ENCODE measurements around the gene BTBD7. TPM values are rescaled to one million over a fixed set of nuclear protein-coding genes. Genes with fewer than 3 reads are reported as not detected.

The BTBD7 gene
- total and polyA plus RNA-seq, 2 of the 4 experiments (the other 2 are of a cell fraction), result 11.9 to 30.5 TPM

DNA sequence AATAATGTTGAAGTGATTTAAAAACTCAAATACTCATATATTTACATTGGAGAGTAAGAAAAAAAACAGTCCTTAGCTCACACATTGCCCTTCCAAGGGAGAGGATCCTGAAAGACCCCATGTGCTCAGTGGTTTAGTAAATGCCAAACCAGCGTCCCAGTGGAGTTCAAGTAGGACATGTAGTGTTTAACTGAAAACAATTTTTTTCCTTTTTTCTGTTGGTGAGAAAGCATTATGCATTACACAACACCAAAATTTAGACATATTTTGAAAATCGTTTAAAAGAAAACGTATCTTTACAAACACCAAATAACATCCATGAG lies 92.2 kb downstream of the BTBD7 start:
- DNase-seq, result no peak
- H2BK120ac ChIP-seq (ENCODE audit: low read depth, low read length), result peak overlapping the region; percentile 61; the same call in 1 of the 2 replicates
- H2BK5ac ChIP-seq (ENCODE audit: low read depth, low read length, poor library complexity, severe bottlenecking), result peak overlapping the region; percentile 78
- no peak overlapping the region for H2AFZ ChIP-seq (replicated peaks; ENCODE audit: low read length, poor library complexity)
- no peaks in the 10 kb centered on the region for H3K9me3 ChIP-seq (ENCODE audit: control insufficient read depth, insufficient read depth, low read length)
- WGBS, 2 experiments (ENCODE audit: extremely low coverage in 2 of 2, insufficient read length in 1 of 2), result 83% methylated on average over 2 of the region's 3 CpGs; no CpG with 5 or more reads in 1 of the 2 experiments
- in situ Hi-C loops (cut with MboI; ENCODE audit: low sequenced_read_pairs) (no loop called here), intact Hi-C loops (cut with micrococcal nuclease) (loop anchor here (1.0 kb wide), 1 partner anchor 92 kb away; no protein-coding TSS in a partner anchor), dilution Hi-C loops (cut with HindIII; ENCODE audit: low sequenced_read_pairs, unreplicated experiment) (no loop called here)
- H3K4me2 ChIP-seq (ENCODE audit: low read depth, low read length), result peak overlapping the region; percentile 78
- no peak overlapping the region for H2AK5ac ChIP-seq (ENCODE audit: low read depth, low read length)
- no peak overlapping the region for H3K4me3 ChIP-seq (ENCODE audit: insufficient read depth, low read depth, low read length)
- H3K27me3 ChIP-seq (ENCODE audit: control insufficient read depth, insufficient read depth, low read length), result no peaks in the 10 kb centered on the region
- 0 out of 2 replicates have a peak overlapping the region, but pooled peaks have one; percentile 60 for H3K23ac ChIP-seq (ENCODE audit: low read depth, low read length)
- H4K8ac ChIP-seq (ENCODE audit: low read depth in 2 of 2, low read length in 2 of 2), result peak overlapping the region; percentile 34 to 42; a peak in 2 of 4 replicates
- H3K36me3 ChIP-seq (ENCODE audit: control insufficient read depth, insufficient read depth, low read length), result peaks cover 25% of the 10 kb centered on the region
- H3K56ac ChIP-seq (ENCODE audit: extremely low read depth, insufficient read depth, low read length), result peak overlapping the region; percentile 52; the same call in 1 of the 2 replicates
- H3K14ac ChIP-seq (replicated peaks; ENCODE audit: low read depth, low read length), result peak overlapping the region; percentile 85; the same call in 1 of the 2 replicates
- peak overlapping the region; percentile 60; the same call in 1 of the 2 replicates for H3K18ac ChIP-seq (ENCODE audit: low read depth, low read length)
- H4K20me1 ChIP-seq (ENCODE audit: insufficient read depth, low read length), result peaks cover 5% of the 10 kb centered on the region; the same call in 1 of the 2 replicates
- no peak overlapping the region for H2BK20ac ChIP-seq (ENCODE audit: low read depth, low read length)
- peak overlapping the region; percentile 75 for H2AK9ac ChIP-seq (replicated peaks; ENCODE audit: low read depth, low read length, poor library complexity)
- H3K9ac ChIP-seq (ENCODE audit: low read depth, low read length), result peak overlapping the region; percentile 23; the same call in 1 of the 2 replicates
- peak overlapping the region; percentile 77; the same call in 1 of the 2 replicates for H3K4ac ChIP-seq (ENCODE audit: low read depth, low read length)
- H3K4me1 ChIP-seq (ENCODE audit: control insufficient read depth, insufficient read depth, low read length), result peaks cover 18% of the 10 kb centered on the region
- TF ChIP-seq, protein P1, sequence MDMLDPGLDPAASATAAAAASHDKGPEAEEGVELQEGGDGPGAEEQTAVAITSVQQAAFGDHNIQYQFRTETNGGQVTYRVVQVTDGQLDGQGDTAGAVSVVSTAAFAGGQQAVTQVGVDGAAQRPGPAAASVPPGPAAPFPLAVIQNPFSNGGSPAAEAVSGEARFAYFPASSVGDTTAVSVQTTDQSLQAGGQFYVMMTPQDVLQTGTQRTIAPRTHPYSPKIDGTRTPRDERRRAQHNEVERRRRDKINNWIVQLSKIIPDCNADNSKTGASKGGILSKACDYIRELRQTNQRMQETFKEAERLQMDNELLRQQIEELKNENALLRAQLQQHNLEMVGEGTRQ (IDR thresholded peaks at IDR 0.05; ENCODE audit: low read depth, low read length), result no peak
- no peak for TF ChIP-seq MXI1 (IDR thresholded peaks at IDR 0.05; ENCODE audit: borderline replicate concordance, low read depth, low read length)
- TF ChIP-seq, protein P2, sequence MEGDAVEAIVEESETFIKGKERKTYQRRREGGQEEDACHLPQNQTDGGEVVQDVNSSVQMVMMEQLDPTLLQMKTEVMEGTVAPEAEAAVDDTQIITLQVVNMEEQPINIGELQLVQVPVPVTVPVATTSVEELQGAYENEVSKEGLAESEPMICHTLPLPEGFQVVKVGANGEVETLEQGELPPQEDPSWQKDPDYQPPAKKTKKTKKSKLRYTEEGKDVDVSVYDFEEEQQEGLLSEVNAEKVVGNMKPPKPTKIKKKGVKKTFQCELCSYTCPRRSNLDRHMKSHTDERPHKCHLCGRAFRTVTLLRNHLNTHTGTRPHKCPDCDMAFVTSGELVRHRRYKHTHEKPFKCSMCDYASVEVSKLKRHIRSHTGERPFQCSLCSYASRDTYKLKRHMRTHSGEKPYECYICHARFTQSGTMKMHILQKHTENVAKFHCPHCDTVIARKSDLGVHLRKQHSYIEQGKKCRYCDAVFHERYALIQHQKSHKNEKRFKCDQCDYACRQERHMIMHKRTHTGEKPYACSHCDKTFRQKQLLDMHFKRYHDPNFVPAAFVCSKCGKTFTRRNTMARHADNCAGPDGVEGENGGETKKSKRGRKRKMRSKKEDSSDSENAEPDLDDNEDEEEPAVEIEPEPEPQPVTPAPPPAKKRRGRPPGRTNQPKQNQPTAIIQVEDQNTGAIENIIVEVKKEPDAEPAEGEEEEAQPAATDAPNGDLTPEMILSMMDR (conservative IDR thresholded peaks at IDR 0.05; ENCODE audit: low read depth, low read length), result no peak
- no peak for TF ChIP-seq BHLHE40 (IDR thresholded peaks at IDR 0.05; ENCODE audit: low read depth, low read length)
- TF ChIP-seq NFE2L2 (IDR thresholded peaks at IDR 0.05; ENCODE audit: low read depth, low read length), result no peak
- no peak for TF ChIP-seq FOS (IDR thresholded peaks at IDR 0.05; ENCODE audit: low read depth, low read length)
- TF ChIP-seq CHD1 (IDR thresholded peaks at IDR 0.05; ENCODE audit: low read depth, low read length), result no peak
- no peak for TF ChIP-seq CEBPB (IDR thresholded peaks at IDR 0.05; ENCODE audit: low read depth, low read length)
- TF ChIP-seq, protein P3, sequence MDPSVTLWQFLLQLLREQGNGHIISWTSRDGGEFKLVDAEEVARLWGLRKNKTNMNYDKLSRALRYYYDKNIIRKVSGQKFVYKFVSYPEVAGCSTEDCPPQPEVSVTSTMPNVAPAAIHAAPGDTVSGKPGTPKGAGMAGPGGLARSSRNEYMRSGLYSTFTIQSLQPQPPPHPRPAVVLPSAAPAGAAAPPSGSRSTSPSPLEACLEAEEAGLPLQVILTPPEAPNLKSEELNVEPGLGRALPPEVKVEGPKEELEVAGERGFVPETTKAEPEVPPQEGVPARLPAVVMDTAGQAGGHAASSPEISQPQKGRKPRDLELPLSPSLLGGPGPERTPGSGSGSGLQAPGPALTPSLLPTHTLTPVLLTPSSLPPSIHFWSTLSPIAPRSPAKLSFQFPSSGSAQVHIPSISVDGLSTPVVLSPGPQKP (IDR thresholded peaks at IDR 0.05; ENCODE audit: borderline replicate concordance, low read depth, low read length), result no peak
- TF ChIP-seq POLR2A (IDR thresholded peaks at IDR 0.05; ENCODE audit: low read depth, low read length), result no peak
- no peak for TF ChIP-seq SMC3 (IDR thresholded peaks at IDR 0.05; ENCODE audit: low read depth, low read length)
- TF ChIP-seq RCOR1 (IDR thresholded peaks at IDR 0.05; ENCODE audit: insufficient replicate concordance, low read length), result no peak
- no peak for TF ChIP-seq MAFK (IDR thresholded peaks at IDR 0.05; ENCODE audit: low read depth, low read length)
- no peak for TF ChIP-seq MAZ (IDR thresholded peaks at IDR 0.05; ENCODE audit: borderline replicate concordance, low read depth, low read length)
- no peak for TF ChIP-seq RFX5 (IDR thresholded peaks at IDR 0.05; ENCODE audit: low read depth, low read length)
- no peak for TF ChIP-seq RAD21 (IDR thresholded peaks at IDR 0.05; ENCODE audit: low read length)
- H3K79me1 ChIP-seq (ENCODE audit: low read depth in 1 of 2, low read length in 2 of 2), result peaks cover 8 to 34% of the 10 kb centered on the region in 2 experiments; a peak in 3 of 4 replicates
- peak overlapping the region; percentile 55; the same call in 1 of the 2 replicates for H4K5ac ChIP-seq (ENCODE audit: low read depth, low read length)
- peak overlapping the region; percentile 68; the same call in 1 of the 2 replicates for H4K91ac ChIP-seq (ENCODE audit: insufficient read depth, low read depth, low read length)
- no peak overlapping the region; the same call in 2 of the 3 replicates for H2BK15ac ChIP-seq (ENCODE audit: low read depth, low read length)
- POLR2A ChIA-PET (ENCODE audit: unreplicated experiment), result no interaction called here
- CTCF ChIA-PET, result interaction anchor here (0.6 to 1.3 kb wide), 3 partner anchors 9 to 237 kb away, joined by 3 to 4 read pairs (median 3); no protein-coding TSS in a partner anchor
- H3K27ac ChIP-seq (ENCODE audit: insufficient read depth, low read length), result peak overlapping the region; percentile 81; the same call in 1 of the 2 replicates
- no peak; the same call in 1 of the 2 replicates for ATAC-seq (ENCODE audit: low read depth)
- H3K9me1 ChIP-seq (ENCODE audit: insufficient read depth, low read length), result peaks cover 8% of the 10 kb centered on the region; the same call in 1 of the 2 replicates
- BruUV-seq (replicated peaks), result no TSS peak

Data from IMR-90 (cell line).